NB4 (cell line): ENCODE measurements around the gene PCBD1.

Experiments used
- DNase-seq: peaks from one replicate; pipeline ENCODE4 v3.0.0; 2010; ENCODE audit warnings: low read depth
- H3K4me3 ChIP-seq: one replicate; pipeline ENCODE4 v1.5.1; 2011; ENCODE audit warnings: mild to moderate bottlenecking, low read depth, low read length, moderate library complexity
- MYC ChIP-seq: IDR thresholded peaks from 2 replicates; pipeline ENCODE4 v1.6.1; 2011; ENCODE audit warnings: low read depth, low read length
- POLR2A ChIP-seq: IDR thresholded peaks from 2 replicates; pipeline ENCODE4 v1.6.1; 2011; ENCODE audit warnings: mild to moderate bottlenecking; ENCODE audit not compliant: insufficient read length; ENCODE audit errors: extremely low read depth
- TF ChIP-seq, protein P1 (sequence below): IDR thresholded peaks from 2 replicates; pipeline ENCODE4 v1.6.1; 2011; ENCODE audit warnings: low read depth, low read length
- TF ChIP-seq, protein P2 (sequence below): IDR thresholded peaks from one replicate; pipeline ENCODE4 v1.5.1; 2012; ENCODE audit warnings: low read depth, low read length

The PCBD1 gene

DNA sequence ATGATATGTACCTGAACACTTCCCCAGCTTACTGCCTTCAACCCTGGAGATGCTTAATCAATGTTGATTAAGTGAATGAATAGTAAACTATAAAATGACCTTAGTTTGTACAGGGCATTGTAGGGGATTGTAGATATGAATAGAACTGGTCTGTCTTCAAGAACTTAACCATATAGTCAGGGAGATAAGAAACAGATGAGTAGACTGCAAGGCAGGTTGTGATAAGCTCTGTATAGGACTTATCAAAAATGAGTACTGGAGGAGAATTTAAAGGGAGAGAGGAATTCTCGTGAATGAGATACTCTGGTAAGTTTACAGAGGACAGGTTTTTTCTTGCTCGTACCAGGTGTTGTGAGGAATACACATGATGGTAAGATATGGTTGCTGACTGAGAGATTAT is 45.0 kb downstream of the PCBD1 start:
- TF ChIP-seq, protein P1, sequence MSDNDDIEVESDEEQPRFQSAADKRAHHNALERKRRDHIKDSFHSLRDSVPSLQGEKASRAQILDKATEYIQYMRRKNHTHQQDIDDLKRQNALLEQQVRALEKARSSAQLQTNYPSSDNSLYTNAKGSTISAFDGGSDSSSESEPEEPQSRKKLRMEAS, result no peak
- TF ChIP-seq MYC (no peak), POLR2A (no peak)
- TF ChIP-seq, protein P2, sequence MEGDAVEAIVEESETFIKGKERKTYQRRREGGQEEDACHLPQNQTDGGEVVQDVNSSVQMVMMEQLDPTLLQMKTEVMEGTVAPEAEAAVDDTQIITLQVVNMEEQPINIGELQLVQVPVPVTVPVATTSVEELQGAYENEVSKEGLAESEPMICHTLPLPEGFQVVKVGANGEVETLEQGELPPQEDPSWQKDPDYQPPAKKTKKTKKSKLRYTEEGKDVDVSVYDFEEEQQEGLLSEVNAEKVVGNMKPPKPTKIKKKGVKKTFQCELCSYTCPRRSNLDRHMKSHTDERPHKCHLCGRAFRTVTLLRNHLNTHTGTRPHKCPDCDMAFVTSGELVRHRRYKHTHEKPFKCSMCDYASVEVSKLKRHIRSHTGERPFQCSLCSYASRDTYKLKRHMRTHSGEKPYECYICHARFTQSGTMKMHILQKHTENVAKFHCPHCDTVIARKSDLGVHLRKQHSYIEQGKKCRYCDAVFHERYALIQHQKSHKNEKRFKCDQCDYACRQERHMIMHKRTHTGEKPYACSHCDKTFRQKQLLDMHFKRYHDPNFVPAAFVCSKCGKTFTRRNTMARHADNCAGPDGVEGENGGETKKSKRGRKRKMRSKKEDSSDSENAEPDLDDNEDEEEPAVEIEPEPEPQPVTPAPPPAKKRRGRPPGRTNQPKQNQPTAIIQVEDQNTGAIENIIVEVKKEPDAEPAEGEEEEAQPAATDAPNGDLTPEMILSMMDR, result no peak
- no peak overlapping the region for H3K4me3 ChIP-seq
- no peak for DNase-seq

DNA sequence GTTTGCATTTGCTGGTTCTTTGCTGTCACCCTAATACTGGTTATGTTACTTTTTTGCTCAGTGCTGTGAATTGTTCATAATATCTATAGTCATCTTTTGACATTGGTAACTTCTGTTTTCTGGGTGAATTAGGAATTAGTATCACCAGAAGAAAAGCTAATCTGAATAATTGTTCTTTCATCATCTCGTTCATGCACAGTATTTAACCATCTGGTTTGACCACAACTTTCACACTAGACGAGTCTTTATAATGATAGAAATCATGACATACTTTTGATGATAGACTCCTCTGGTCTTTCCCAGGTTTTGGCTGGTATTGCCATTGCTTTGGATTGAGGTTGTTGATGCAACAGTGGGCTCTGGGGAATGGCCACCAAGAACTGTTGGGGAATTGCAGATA is 47.5 kb downstream of the PCBD1 start:
- TF ChIP-seq, protein P2, result no peak
- TF ChIP-seq MYC (no peak), POLR2A (no peak)
- TF ChIP-seq, protein P1, result no peak
- H3K4me3 ChIP-seq, result no peak overlapping the region
- DNase-seq, result no peak

DNA sequence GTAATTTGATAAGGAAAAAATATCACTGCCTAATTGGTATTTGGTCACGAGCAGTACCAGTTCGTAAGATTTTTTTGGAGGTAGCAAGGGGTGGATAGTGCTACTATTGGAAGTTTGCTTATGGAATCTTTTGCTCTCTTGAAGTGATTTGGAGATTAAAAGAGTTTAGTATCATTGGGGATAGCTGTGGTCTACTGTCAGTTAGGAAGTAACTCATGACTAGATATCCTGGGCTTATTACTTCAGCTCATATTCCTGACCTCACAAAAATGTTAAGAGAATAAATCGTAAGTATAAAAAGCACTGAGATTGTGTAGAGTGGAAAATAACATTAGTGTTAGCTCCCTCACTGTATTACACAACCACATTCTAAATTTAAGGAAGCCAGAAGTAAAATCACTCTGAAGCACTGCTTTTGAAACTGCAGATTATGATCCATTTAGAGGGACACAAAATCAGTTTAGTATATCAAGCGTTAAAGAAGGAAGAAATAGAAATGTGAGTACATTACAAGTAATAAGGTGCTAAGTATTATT is 50.0 kb downstream of the PCBD1 start:
- TF ChIP-seq, protein P2, result no peak
- TF ChIP-seq, protein P1, result no peak
- no peak for TF ChIP-seq POLR2A
- TF ChIP-seq MYC, result no peak
- H3K4me3 ChIP-seq, result no peak overlapping the region
- DNase-seq, result no peak

DNA sequence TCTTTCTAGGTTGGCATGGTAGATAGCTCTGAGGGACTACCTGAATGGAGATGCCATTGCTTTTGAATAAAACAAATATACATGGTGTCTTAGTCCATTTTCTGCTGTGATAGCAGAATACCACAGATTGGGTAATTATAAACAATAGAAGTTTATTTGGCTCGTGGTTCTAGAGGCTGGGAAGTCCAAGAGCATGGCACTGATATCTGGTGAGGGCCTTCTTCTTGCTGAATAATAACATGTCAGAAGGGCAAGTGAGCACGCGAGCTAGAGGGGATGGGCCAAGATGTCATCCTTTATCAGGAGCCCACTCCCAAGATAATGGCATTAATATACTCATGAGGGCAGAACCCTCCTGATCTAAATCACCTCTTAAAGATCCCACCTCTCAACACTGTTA is 50.7 kb downstream of the PCBD1 start:
- DNase-seq, result no peak
- TF ChIP-seq MYC (no peak), POLR2A (no peak)
- TF ChIP-seq, protein P2, result no peak
- TF ChIP-seq, protein P1, result no peak
- H3K4me3 ChIP-seq, result no peak overlapping the region

DNA sequence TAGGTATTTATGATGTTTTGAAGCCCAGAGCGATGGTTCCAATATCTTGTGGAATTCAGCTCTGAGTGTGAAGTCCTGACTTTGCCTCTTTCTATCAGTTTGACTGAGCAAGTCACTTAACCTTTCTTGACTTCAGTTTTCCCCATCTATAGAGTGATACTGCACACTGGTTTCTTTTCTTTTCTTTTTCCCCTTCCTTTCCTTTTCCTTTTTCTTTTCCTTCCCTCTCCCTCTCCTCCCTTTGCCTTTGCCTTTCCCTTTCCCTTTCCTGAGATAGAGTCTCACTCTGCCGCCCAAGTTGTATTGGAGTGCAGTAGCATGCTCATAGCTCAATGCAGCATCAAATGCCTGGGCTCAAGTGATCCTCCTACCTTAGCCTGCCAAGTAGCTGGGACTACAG is 52.0 kb downstream of the PCBD1 start:
- no peak overlapping the region for H3K4me3 ChIP-seq
- DNase-seq, result no peak
- no peak for TF ChIP-seq MYC
- TF ChIP-seq, protein P1, result no peak

DNA sequence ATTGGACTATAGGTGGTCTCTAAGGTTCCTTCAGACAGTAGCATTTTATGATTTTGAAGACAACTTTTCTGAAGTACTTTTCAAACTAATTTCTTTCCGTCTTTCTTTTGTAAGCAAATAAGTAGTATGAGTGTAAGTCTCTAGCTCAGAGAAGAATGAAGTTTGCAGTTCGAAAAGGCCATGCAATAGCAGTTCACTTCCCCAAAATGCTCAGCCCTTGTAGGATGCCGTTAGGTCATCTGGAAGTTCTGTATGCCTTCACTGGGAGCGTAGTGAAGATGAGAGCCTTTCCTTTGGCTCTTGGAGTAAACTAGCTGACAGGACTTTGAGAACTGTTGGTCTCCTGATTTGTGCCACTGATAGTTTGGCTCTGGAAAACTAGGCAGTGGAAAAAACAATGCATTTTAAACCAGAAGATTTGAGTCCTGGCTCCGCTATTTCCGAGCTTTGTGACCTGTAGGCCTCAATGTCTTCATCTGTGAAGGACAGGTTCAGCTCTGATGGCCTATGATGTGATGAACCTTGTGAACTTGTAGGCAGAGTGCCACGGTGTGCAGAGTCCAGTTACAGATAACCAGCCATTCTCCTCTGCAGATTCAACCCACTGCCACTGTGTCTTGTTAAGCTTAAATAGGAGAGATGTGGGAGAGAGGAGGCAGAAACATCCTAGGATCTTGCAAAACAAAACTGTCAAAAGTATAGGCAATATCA is 53.8 kb downstream of the PCBD1 start:
- TF ChIP-seq MYC (no peak), POLR2A (no peak)
- TF ChIP-seq, protein P2, result no peak
- TF ChIP-seq, protein P1, result no peak
- no peak for DNase-seq
- no peak overlapping the region for H3K4me3 ChIP-seq
